HG02678 (cell line): Measurements from ENCODE around the gene PSG1.
"Not testable (repeated sequence)": the region's sequence is repeated elsewhere in the genome, so short reads cannot be mapped to it uniquely, and the experiment has no call there.

ENCODE experiments used
- ATAC-seq: cut with Tn5 transposase; IDR thresholded peaks from one replicate; pipeline ENCODE4 v1.9.1; 2021; ENCODE audit warnings: mild to moderate bottlenecking, moderate library complexity; ENCODE audit not compliant: unreplicated experiment

PSG1 gene

DNA sequence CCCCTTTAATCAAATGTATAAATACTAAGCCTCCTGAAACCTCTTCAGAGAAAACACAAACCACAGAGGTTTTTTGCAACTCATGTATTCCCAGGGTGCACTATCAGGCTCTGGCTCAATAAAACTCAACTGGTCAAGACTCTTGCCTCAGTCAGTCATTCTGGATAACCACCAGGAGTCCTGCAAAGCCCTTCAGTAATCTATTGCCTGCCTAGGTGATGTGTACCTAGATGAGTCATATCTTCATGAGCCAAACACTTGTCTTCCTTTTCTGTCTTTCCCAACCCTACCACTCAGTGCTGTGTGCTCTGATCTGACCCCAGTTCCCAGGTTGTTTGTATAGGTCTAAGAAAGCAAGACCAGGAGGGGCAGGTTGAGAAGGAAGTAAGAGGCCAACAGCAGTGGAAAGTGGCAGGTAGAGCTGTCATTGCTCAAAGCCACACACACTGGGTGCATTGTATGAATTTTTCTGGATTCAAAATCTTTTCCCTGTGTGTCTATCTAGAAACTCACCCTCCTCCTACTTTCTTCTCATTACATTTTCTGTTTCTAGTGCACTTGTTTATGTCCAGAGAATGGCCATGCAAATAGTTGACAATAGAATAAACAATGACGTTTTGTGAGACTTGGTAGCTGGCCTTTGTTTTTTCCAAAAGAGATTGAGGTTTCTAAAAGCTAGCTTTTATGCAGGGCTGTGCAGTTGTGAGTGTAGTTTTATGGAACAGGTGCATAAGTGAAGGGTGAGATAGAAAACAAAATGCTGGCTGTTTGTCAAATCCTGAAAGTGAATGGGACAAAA lies 48.1 kb downstream of the PSG1 start:
- ATAC-seq: no peak

DNA sequence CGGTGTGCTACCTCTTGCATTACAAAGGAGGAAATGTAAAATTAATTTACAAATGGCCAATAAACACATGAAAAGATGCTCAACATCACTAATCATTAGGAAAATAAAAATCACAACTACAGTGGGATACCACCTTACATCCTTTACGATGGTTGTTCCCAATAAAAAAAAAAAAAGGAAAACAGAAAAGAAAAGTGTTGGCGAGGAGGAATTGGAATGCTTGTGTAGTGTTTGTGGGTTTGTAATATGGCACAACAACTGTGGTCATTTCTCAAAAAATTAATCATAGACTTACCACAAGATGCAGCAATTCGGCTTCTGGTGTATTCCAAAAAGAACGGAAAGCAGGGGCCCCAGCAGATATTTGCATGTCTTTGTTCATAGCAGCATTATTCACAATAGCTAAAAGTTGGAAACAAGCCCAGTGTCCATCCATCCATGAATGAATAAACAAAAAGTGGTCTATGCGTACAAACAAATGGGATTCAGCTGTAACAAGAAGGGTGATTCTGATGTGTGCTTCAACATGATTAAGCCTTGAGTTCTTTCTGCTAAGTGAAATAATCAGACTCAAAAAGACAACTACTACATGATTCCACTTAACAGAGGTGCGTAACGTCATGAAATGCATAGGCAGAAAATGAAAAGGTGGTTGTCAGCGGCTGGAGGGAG lies 58.1 kb downstream of the PSG1 start:
- ATAC-seq: not testable (repeated sequence)

DNA sequence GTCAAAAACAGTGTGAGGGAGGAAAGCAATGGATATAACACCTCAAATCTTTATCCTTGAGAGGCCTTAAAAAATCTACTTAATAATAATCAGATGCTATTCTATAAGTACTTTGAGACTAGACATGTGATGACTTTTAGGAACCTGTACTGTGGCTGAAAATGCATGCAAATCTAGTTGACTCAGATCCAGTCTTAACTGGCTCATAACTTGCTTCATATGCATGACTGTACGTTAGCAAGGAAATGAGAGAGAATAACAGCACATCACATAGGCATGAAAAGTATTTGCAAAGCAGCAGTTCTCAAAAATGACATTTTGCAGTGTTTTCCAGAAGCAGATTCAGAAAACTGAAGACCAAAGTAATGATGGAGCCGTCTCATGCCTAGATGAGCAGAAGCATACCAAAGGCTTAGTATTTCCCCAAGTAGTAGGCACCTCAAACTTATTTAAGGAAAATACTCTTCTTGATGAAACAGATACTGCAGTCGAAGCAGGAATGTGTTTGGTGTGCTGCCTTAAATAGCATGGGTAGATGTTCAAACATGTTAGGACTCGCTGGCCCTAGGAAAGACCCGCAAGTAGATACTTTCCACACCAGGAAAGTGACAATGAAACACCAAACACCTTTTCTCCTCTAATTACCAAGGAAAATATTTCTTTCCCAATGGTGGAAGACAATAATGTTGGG lies 59.4 kb downstream of the PSG1 start:
- not testable (repeated sequence) for ATAC-seq

DNA sequence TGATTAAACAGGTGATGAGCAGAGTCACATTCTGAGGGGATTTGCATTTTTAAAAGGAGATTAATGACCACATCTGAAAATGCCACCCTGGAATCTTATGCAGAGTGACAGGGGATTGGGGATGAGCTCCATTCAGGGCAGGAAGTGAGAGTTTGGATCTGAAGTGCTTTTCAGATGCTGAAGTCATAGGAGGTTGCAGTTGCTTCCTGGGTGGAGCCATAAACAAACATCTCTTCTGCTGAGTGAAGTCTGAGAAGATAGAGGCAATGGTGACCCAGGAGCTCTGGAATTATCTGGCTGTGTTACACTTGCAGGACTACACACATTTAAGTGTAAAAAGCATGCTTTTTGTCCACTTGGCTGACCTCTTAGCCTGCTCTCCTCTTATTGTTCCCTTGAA lies 62.6 kb downstream of the PSG1 start:
- no peak for ATAC-seq
